NCI-H1092 (cell line): ENCODE results near the gene LIN7B.
A peak's percentile ranks its signal among the peaks of the same experiment; 100 is the strongest.
"Not testable (repeated sequence)": the region's sequence is repeated elsewhere in the genome, so short reads cannot be mapped to it uniquely, and the experiment has no call there.

Source experiments
- DNase-seq: peaks from one replicate; lab custom pipeline; 2025; lab: John Stamatoyannopoulos, UW

Gene LIN7B

GRCh38 chr19:49142866-49143335, 28.7 kb downstream of the LIN7B start:
- peak; percentile 80 for DNase-seq

- DNase-seq = no peak
Observed at GRCh38 chr19:49145573-49146407, 31.6 kb downstream of the LIN7B start.

- not testable (repeated sequence) for DNase-seq
Observed at GRCh38 chr19:49146408-49146770, 32.2 kb downstream of the LIN7B start.

- DNase-seq = no peak
Observed at GRCh38 chr19:49148044-49148682, 34.0 kb downstream of the LIN7B start.

- DNase-seq = peak; percentile 78
Observed at GRCh38 chr19:49148784-49149651, 34.8 kb downstream of the LIN7B start.

GRCh38 chr19:49149652-49150105, 35.5 kb downstream of the LIN7B start:
- peak; percentile 61 for DNase-seq

GRCh38 chr19:49150106-49150943, 36.2 kb downstream of the LIN7B start:
- peak; percentile 68 for DNase-seq

- DNase-seq = no peak
Observed at GRCh38 chr19:49150944-49151243, 36.7 kb downstream of the LIN7B start.

GRCh38 chr19:49151267-49152118, 37.3 kb downstream of the LIN7B start:
- peak; percentile 10 for DNase-seq

GRCh38 chr19:49152119-49152550, 38.0 kb downstream of the LIN7B start:
- no peak for DNase-seq

- DNase-seq = no peak
Observed at GRCh38 chr19:49153167-49153809, 39.1 kb downstream of the LIN7B start.

- DNase-seq = no peak
Observed at GRCh38 chr19:49154279-49154678, 40.1 kb downstream of the LIN7B start.

- DNase-seq = no peak
Observed at GRCh38 chr19:49155005-49155819, 41.0 kb downstream of the LIN7B start, which contains the start of gene HRC. Gene HRC (minus strand): TSS chr19:49155396. CDS start chr19:49155237, 159 bp downstream.

- DNase-seq = no peak
Observed at GRCh38 chr19:49155820-49156346, 41.7 kb downstream of the LIN7B start.

GRCh38 chr19:49157445-49158224, 43.5 kb downstream of the LIN7B start, which contains the start of gene TRPM4:
Gene TRPM4 (plus strand): TSS chr19:49157792. CDS start chr19:49157867, 75 bp downstream.
- DNase-seq = peak; percentile 30

- DNase-seq = no peak
Observed at GRCh38 chr19:49160450-49161189, 46.5 kb downstream of the LIN7B start.

GRCh38 chr19:49161987-49162386, 47.8 kb downstream of the LIN7B start:
- DNase-seq = no peak
